ENCODE results near the gene CNGA3. TPM values are rescaled to one million over a fixed set of nuclear protein-coding genes. Genes with fewer than 3 reads are reported as not detected.
A peak's percentile ranks its signal among the peaks of the same experiment; 100 is the strongest.

The CNGA3 gene
- total RNA-seq, 2 donors from 2014 or later = not detected

DNA sequence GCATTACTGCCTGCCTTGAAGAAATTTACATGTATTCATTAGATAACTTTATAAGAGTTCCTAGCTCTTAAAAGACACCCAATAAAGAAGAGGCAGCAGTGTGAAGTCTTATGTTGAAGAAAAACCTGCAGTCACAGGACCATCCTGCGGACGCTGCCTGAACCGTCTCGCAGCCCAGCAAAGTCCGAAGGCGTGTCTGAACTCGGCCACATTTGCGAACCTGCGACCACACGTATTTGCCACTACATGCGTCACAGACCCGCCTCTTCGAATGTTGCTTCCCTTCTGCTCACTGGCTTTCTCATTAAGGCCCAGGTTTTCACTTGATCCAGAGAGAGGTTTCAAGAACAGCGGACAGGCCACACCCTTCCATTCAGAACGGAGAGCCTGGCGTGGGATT lies 41.2 kb downstream of the CNGA3 start:
- Mint-ChIP-seq H3K27me3 (peaks cover 26% of the 10 kb centered on the region), H3K36me3 (ENCODE audit: low read depth) (no peaks in the 10 kb centered on the region), H3K4me1 (peaks cover 3% of the 10 kb centered on the region), H3K27ac (no peak overlapping the region), H3K4me3 (no peak overlapping the region)
- H3K9me3 ChIP-seq (ENCODE audit: control insufficient read depth, low read length, poor library complexity, severe bottlenecking) = no peaks in the 10 kb centered on the region
- DNase-seq (no peak), ATAC-seq (no peak)

DNA sequence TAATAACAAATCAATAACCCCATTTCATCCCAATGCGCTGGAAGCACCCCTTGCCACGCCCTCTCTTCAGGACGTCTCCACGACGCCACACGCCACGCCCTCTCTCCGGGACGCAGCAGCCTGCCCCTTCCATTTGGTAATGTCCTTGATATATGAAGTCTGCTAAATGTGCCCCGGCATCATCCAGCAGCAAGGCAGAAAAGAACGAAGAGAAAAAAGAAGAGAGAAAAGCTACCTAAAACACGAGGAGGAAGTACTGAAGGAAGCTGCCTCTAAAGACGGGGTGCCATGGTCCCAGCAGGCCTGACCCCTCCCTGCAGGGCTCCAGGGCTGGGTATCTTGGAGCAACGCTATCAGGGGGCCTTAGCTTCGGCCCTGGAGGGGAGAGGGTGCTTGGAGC lies 41.8 kb downstream of the CNGA3 start:
- Mint-ChIP-seq H3K4me3 (no peak overlapping the region), H3K27ac (no peak overlapping the region), H3K4me1 (peaks cover 3% of the 10 kb centered on the region), H3K36me3 (ENCODE audit: low read depth) (no peaks in the 10 kb centered on the region), H3K27me3 (peaks cover 22% of the 10 kb centered on the region)
- DNase-seq (no peak), ATAC-seq (no peak)
- H3K9me3 ChIP-seq (ENCODE audit: control insufficient read depth, low read length, poor library complexity, severe bottlenecking) = no peaks in the 10 kb centered on the region

DNA sequence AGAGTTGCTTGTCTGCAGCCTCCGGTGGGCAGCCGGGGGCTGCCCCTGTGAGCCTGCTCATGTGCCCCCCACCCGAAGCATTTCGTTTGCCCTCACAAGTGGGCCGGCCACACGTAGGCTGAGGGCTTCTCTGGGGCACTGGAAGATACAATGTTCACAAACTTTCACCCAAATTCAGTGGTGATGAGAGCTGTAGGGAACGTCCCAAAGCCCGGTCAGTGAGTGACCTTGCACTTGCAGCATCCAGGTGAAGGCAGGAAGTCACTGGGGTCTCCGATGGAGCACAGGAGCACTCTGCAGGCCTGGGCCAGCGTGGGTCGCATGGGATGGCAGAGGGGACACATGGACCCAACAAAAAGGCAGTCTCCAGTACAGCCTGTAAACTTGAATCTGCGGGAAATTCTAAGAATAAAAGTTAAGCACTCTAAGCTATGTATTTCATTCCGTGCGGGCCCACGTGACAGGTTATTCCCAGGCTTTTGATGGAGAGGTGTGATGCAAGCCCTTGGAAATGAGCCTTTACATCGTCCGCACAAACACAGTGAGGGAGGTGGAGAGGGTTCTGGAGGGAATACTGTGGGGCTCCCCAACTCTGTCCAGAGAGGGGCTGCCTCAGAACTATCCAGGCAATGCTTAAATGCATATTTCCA lies 42.5 kb downstream of the CNGA3 start:
- no peak for ATAC-seq
- Mint-ChIP-seq H3K36me3 (ENCODE audit: low read depth) (no peaks in the 10 kb centered on the region), H3K4me1 (peaks cover 3% of the 10 kb centered on the region), H3K27ac (no peak overlapping the region), H3K27me3 (peaks cover 26% of the 10 kb centered on the region), H3K4me3 (no peak overlapping the region)
- no peaks in the 10 kb centered on the region for H3K9me3 ChIP-seq (ENCODE audit: control insufficient read depth, low read length, poor library complexity, severe bottlenecking)
- DNase-seq = no peak

DNA sequence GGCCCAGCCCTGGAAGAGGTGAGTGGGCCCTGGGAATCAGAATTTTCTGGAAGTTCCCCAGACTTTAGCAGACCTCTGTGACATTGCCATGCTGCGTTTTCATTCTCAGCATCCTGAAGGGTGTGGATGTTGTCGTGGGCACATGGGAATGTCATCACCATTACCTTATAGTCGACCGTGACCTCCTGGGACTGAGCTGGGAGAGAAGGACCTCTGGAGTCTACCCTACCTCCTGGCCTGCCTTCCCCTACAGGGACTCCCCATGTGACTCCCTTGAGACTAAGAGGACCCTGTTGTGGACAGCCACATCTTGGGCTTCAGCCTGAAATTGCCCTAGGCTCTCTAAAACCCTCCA lies 43.0 kb downstream of the CNGA3 start:
- peaks cover 3% of the 10 kb centered on the region for H3K4me1 Mint-ChIP-seq
- no peak overlapping the region for H3K4me3 Mint-ChIP-seq
- no peaks in the 10 kb centered on the region for H3K9me3 ChIP-seq (ENCODE audit: control insufficient read depth, low read length, poor library complexity, severe bottlenecking)
- no peak for DNase-seq
- no peak for ATAC-seq
- H3K36me3 Mint-ChIP-seq (ENCODE audit: low read depth) = no peaks in the 10 kb centered on the region
- no peak overlapping the region for H3K27ac Mint-ChIP-seq
- peaks cover 22% of the 10 kb centered on the region for H3K27me3 Mint-ChIP-seq

DNA sequence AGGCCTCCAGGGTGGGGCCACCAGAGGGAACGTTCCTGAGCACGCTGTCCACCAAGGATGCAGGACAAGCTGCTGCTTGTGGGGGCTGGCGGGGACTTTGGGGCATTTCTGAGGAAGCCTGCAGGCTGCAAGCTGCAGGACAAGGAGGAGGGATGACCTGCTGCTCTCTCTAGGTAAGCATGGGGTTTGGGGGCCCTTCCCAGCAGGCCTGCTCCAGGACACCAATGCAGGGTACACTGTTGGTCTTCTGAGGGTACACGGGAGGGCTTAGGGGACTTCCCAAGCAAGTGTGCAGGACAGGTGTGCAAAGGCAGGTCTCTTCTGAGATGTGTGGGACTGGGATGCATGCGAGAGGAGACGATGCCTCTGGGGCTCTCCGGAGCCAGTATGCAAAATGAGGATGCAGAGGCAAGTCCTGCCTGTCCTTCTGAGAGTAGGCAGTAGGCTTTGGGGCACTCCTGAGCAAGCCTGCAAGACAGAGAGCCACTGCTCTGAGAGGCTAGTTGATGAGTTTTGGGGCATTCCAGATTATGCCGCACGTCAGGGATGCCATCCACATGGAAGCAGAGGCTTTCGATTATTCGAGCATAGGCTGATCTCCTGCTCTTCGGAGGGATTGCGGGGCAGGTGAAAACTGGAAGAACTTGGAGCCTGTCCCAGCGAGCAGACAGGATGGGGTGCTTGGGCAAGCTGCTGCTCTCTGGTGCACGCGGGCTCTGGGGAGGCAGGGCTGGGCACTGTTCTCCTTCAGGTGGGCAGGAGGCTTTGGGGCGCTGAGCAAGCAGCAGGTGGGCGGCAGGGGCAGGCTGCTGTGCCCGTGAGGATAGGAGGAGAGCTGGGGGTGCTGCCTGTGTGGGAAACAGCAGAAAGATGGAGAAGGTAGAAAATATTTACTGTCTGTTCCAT lies 44.6 kb downstream of the CNGA3 start:
- DNase-seq (no peak), ATAC-seq (no peak)
- Mint-ChIP-seq H3K27me3 (peaks cover 25% of the 10 kb centered on the region), H3K27ac (peak overlapping the region; percentile 60), H3K4me3 (no peak overlapping the region), H3K4me1 (peaks cover 3% of the 10 kb centered on the region), H3K36me3 (ENCODE audit: low read depth) (no peaks in the 10 kb centered on the region)
- no peaks in the 10 kb centered on the region for H3K9me3 ChIP-seq (ENCODE audit: control insufficient read depth, low read length, poor library complexity, severe bottlenecking)

DNA sequence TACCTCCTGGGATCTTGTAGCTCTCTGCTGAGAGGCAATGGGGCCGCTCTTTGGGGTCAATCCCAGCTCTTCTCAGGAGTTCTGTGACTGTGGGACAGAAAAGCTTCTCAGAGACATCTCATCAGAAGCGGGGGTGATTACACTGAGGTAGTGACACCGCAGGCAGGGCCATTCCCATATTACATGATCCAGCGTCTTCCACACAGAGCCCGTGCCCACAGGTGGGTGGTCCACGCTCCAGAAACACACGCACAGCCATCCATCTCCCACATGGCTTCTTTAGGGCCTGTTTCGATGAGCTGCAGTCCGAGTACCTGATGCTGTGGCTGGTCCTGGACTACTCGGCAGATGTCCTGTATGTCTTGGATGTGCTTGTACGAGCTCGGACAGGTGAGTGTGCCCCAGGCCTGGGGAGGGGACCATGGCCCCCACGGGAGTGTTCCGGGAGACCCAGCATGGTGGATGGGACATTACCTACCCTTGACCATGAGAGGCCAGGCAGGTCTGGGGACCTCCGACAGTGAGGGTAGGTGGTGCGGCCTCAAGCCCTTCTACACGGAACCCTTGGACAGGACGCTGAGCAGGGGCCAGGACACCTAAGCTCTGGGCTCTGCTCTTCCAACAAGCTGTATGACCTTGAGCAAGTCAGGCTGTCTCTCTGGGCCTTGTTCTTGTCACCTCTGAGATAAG lies 45.5 kb downstream of the CNGA3 start:
- peaks cover under 1% of the 10 kb centered on the region for H3K36me3 Mint-ChIP-seq (ENCODE audit: low read depth)

DNA sequence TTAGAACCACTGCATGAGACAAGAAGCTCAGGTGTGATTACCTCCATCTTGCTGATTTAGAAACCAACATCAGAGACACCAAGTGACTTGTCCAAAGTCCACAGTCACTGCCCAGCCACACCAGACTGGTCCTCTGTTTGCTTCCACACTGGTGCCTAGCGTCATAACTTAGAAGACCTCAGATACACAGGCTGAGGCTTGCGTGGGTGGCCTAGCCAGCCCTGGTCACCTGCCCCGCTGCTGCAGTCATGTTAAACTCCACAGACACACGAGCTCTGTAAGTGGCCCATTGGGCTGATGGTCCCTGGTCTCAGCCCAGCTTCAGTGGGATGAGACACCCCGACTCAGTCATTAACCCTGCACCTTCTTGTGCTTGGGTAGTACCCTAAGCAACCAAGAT lies 47.1 kb downstream of the CNGA3 start:
- H3K4me1 Mint-ChIP-seq = peaks cover 3% of the 10 kb centered on the region
- H3K27me3 Mint-ChIP-seq = peaks cover 35% of the 10 kb centered on the region
- DNase-seq (no peak), ATAC-seq (no peak)
- H3K36me3 Mint-ChIP-seq (ENCODE audit: low read depth) = peaks cover 2% of the 10 kb centered on the region
- no peak overlapping the region for H3K4me3 Mint-ChIP-seq
- no peak overlapping the region for H3K27ac Mint-ChIP-seq
- H3K9me3 ChIP-seq (ENCODE audit: control insufficient read depth, low read length, poor library complexity, severe bottlenecking) = no peaks in the 10 kb centered on the region

More for the DNA sequence above, 45.5 kb downstream of the CNGA3 start:
- Mint-ChIP-seq H3K4me1 (peaks cover 3% of the 10 kb centered on the region), H3K4me3 (no peak overlapping the region), H3K27ac (no peak overlapping the region), H3K27me3 (peaks cover 29% of the 10 kb centered on the region)
- no peak for ATAC-seq
- no peaks in the 10 kb centered on the region for H3K9me3 ChIP-seq (ENCODE audit: control insufficient read depth, low read length, poor library complexity, severe bottlenecking)
- DNase-seq = no peak

DNA sequence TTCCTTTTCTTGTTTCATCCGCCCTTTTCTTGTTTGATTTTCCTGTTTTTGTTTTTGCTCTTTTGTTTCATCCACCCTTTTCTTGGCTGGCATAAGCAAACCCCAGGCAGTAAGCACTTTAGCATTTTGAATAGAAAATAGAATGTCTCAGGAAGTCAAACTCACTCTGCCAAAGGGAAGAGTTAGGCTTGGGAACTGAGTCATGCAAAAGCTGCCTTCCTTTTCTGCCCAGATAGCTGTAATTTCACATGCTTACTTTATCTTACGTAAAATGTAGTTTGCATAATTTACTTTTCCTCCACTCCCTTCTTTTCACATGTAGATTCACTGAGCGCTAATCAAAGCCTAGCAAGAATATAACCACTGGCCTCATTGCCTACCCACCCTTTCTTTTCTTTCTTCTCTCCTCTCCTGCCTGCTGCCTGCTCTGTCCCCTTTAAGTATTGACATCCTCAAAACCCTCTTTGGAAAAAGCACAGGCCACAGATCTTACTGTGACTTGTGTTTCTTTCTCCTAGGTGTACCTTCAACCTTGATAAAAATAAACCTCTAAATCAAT lies 48.4 kb downstream of the CNGA3 start:
- peaks cover 5% of the 10 kb centered on the region for H3K4me1 Mint-ChIP-seq
- peaks cover 2% of the 10 kb centered on the region for H3K36me3 Mint-ChIP-seq (ENCODE audit: low read depth)
- no peaks in the 10 kb centered on the region for H3K9me3 ChIP-seq (ENCODE audit: control insufficient read depth, low read length, poor library complexity, severe bottlenecking)
- H3K27ac Mint-ChIP-seq = no peak overlapping the region
- no peak overlapping the region for H3K4me3 Mint-ChIP-seq
- peaks cover 48% of the 10 kb centered on the region for H3K27me3 Mint-ChIP-seq
- no peak for ATAC-seq
- DNase-seq = no peak

DNA sequence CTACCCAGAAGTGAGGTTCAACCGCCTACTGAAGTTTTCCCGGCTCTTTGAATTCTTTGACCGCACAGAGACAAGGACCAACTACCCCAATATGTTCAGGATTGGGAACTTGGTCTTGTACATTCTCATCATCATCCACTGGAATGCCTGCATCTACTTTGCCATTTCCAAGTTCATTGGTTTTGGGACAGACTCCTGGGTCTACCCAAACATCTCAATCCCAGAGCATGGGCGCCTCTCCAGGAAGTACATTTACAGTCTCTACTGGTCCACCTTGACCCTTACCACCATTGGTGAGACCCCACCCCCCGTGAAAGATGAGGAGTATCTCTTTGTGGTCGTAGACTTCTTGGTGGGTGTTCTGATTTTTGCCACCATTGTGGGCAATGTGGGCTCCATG lies 49.7 kb downstream of the CNGA3 start:
- peaks cover 57% of the 10 kb centered on the region for H3K27me3 Mint-ChIP-seq
- H3K9me3 ChIP-seq (ENCODE audit: control insufficient read depth, low read length, poor library complexity, severe bottlenecking) = no peaks in the 10 kb centered on the region
- H3K4me1 Mint-ChIP-seq = peaks cover 5% of the 10 kb centered on the region
- no peak for ATAC-seq
- H3K4me3 Mint-ChIP-seq = no peak overlapping the region
- no peak for DNase-seq
- peaks cover 2% of the 10 kb centered on the region for H3K36me3 Mint-ChIP-seq (ENCODE audit: low read depth)
- no peak overlapping the region for H3K27ac Mint-ChIP-seq

DNA sequence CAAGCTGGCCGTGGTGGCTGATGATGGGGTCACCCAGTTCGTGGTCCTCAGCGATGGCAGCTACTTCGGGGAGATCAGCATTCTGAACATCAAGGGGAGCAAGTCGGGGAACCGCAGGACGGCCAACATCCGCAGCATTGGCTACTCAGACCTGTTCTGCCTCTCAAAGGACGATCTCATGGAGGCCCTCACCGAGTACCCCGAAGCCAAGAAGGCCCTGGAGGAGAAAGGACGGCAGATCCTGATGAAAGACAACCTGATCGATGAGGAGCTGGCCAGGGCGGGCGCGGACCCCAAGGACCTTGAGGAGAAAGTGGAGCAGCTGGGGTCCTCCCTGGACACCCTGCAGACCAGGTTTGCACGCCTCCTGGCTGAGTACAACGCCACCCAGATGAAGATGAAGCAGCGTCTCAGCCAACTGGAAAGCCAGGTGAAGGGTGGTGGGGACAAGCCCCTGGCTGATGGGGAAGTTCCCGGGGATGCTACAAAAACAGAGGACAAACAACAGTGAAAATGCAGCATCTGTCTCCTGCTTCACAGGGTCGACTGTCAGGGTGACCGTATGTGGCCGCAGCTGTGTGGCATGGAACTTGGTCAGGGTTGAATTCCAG lies 50.6 kb downstream of the CNGA3 start:
- ATAC-seq = no peak
- H3K27ac Mint-ChIP-seq = no peak overlapping the region

DNA sequence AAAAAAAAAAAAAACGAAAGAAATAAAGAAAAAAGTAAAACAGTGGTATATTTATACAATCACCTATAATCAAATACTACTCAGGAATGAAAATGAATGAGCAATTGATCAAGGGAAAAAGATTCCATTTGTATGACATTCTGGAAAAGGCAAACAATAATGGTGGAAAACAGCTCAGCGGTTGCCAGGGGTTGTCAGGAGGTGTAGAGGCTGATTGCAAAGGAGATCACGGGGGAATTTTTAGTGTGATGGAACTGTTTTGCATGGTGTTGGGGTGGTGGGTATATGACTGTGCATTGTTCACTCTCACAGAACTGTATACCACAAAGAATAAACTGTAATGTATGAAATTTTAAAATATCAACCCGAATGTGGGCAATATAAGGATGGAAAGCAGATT lies 52.9 kb downstream of the CNGA3 start:
- peaks cover 79% of the 10 kb centered on the region for H3K27me3 Mint-ChIP-seq
- no peak overlapping the region for H3K4me3 Mint-ChIP-seq
- H3K36me3 Mint-ChIP-seq (ENCODE audit: low read depth) = peaks cover 2% of the 10 kb centered on the region
- H3K27ac Mint-ChIP-seq = no peak overlapping the region
- peaks cover 11% of the 10 kb centered on the region for H3K4me1 Mint-ChIP-seq
- H3K9me3 ChIP-seq (ENCODE audit: control insufficient read depth, low read length, poor library complexity, severe bottlenecking) = no peaks in the 10 kb centered on the region
- DNase-seq (no peak), ATAC-seq (no peak)

More for the DNA sequence above, 50.6 kb downstream of the CNGA3 start:
- peaks cover 11% of the 10 kb centered on the region for H3K4me1 Mint-ChIP-seq
- no peaks in the 10 kb centered on the region for H3K9me3 ChIP-seq (ENCODE audit: control insufficient read depth, low read length, poor library complexity, severe bottlenecking)
- DNase-seq = no peak
- peaks cover 66% of the 10 kb centered on the region for H3K27me3 Mint-ChIP-seq
- H3K36me3 Mint-ChIP-seq (ENCODE audit: low read depth) = peaks cover 2% of the 10 kb centered on the region
- no peak overlapping the region for H3K4me3 Mint-ChIP-seq

DNA sequence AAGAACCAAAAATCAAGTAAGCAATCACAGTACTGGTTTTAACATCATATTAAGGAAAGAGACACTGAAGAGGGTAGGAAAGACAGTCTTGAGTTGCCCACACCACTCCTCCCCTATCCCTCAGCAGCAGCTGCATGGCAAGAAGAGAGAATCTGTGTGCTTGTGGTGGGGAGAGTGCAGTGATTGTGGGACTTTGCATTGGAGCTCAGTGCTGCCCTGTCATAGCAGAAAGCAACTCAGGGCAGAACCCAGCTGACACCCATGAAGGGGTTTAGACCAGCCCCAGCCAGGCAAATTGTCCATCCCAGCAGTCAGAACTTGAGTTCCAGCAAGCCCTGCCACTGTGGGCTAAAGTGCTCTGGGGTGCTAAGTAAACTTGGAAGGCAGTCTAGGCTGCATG lies 57.6 kb downstream of the CNGA3 start:
- Mint-ChIP-seq H3K4me1 (peaks cover 8% of the 10 kb centered on the region), H3K27ac (no peak overlapping the region), H3K36me3 (ENCODE audit: low read depth) (no peaks in the 10 kb centered on the region), H3K27me3 (peaks cover 43% of the 10 kb centered on the region), H3K4me3 (no peak overlapping the region)
- DNase-seq (no peak), ATAC-seq (no peak)
- H3K9me3 ChIP-seq (ENCODE audit: control insufficient read depth, low read length, poor library complexity, severe bottlenecking) = no peaks in the 10 kb centered on the region

Measured in T-helper 17 cell (primary cell).